ENCODE results near the gene FBXW4.
"Not testable (repeated sequence)": the region's sequence is repeated elsewhere in the genome, so short reads cannot be mapped to it uniquely, and the experiment has no call there.

Gene FBXW4

GRCh38 chr10:101650863-101651262, 44.1 kb downstream of the FBXW4 start:
- no peak for DNase-seq

GRCh38 chr10:101649525-101650085, 45.4 kb downstream of the FBXW4 start:
- DNase-seq = no peak

- DNase-seq = no peak
Measured at GRCh38 chr10:101647255-101647654, 47.7 kb downstream of the FBXW4 start.

- DNase-seq = no peak
Measured at GRCh38 chr10:101646364-101646763, 48.6 kb downstream of the FBXW4 start.

- no peak for DNase-seq
Measured at GRCh38 chr10:101645659-101646058, 49.3 kb downstream of the FBXW4 start.

GRCh38 chr10:101644002-101644401, 51.0 kb downstream of the FBXW4 start:
- no peak for DNase-seq

- no peak for DNase-seq
Measured at GRCh38 chr10:101643546-101643945, 51.4 kb downstream of the FBXW4 start.

- DNase-seq = no peak
Measured at GRCh38 chr10:101639141-101639900, 55.6 kb downstream of the FBXW4 start.

- not testable (repeated sequence) for DNase-seq
Measured at GRCh38 chr10:101633510-101633909, 61.5 kb downstream of the FBXW4 start.

GRCh38 chr10:101631821-101632475, 63.0 kb downstream of the FBXW4 start:
- DNase-seq = no peak

- no peak for DNase-seq
Measured at GRCh38 chr10:101630633-101630920, 64.4 kb downstream of the FBXW4 start.

- DNase-seq = no peak
Measured at GRCh38 chr10:101629837-101630632, 64.9 kb downstream of the FBXW4 start.

- DNase-seq = no peak
Measured at GRCh38 chr10:101625821-101626412, 69.1 kb downstream of the FBXW4 start.

- no peak for DNase-seq
Measured at GRCh38 chr10:101624526-101625102, 70.4 kb downstream of the FBXW4 start.

- DNase-seq = no peak
Measured at GRCh38 chr10:101623528-101623927, 71.4 kb downstream of the FBXW4 start.

GRCh38 chr10:101619983-101620382, 75.0 kb downstream of the FBXW4 start:
- DNase-seq = no peak

GRCh38 chr10:101618871-101619270, 76.1 kb downstream of the FBXW4 start:
- DNase-seq = no peak

- DNase-seq = no peak
Measured at GRCh38 chr10:101617824-101618568, 77.0 kb downstream of the FBXW4 start.

GRCh38 chr10:101617102-101617823, 77.7 kb downstream of the FBXW4 start:
- DNase-seq = no peak

GRCh38 chr10:101616415-101617101, 78.4 kb downstream of the FBXW4 start:
- DNase-seq = no peak
